HG02981 (cell line): ENCODE data around the gene ZDHHC14.
"Not testable (repeated sequence)": the region's sequence is repeated elsewhere in the genome, so short reads cannot be mapped to it uniquely, and the experiment has no call there.

ENCODE experiments used
- ATAC-seq: cut with Tn5 transposase; IDR thresholded peaks from one replicate; pipeline ENCODE4 v1.9.1; 2021; ENCODE audit warnings: mild to moderate bottlenecking, moderate library complexity; ENCODE audit not compliant: unreplicated experiment

ZDHHC14 gene

GRCh38 chr6:157706883-157707282, 325.9 kb downstream of the ZDHHC14 start:
- ATAC-seq, result no peak

DNA sequence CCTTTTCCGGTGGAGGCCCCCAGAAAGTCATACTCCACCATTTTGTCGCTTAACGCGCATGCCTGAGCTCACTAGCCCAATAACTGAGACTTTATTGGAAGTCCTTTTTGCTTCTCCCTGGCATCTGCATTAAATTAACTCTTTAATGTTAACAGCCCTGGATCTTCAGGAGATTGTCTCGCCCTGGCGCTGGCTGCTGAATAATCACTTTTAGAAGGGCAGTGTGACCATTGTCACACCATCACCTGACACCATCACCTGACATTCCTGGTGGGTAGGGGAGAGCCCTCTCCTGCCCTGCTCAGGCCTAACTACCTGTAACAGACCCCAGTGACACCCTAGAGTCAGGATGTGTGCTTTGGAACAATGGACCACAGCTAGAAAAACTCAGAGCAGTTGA, 326.6 kb downstream of the ZDHHC14 start:
- no peak for ATAC-seq

- no peak for ATAC-seq
These were observed 327.2 kb downstream of the ZDHHC14 start for GRCh38 chr6:157708239-157708638.

DNA sequence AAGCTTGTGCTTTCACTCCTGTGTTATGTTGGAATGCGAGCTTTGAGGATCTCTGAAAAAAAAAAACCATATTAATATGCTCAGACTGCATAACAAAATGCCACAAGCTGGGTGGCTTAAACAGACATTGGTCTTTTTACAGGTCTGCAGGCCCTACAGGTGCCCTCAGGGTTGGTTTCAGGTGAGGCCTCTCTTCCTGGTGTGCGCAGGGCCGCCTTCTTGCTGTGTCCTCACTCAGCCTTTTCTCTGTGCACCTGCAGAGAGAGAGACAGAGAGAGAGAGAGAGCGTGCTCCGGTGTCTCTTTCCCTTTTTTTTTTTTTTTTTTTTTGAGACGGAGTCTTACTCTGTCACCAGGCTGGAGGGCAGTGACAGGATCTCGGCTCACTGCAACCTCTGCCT, 327.9 kb downstream of the ZDHHC14 start:
- ATAC-seq, result no peak

- no peak for ATAC-seq
These were observed 328.6 kb downstream of the ZDHHC14 start for GRCh38 chr6:157709555-157709954.

GRCh38 chr6:157710604-157711003, 329.6 kb downstream of the ZDHHC14 start:
- no peak for ATAC-seq

GRCh38 chr6:157711060-157711459, 330.1 kb downstream of the ZDHHC14 start:
- no peak for ATAC-seq

DNA sequence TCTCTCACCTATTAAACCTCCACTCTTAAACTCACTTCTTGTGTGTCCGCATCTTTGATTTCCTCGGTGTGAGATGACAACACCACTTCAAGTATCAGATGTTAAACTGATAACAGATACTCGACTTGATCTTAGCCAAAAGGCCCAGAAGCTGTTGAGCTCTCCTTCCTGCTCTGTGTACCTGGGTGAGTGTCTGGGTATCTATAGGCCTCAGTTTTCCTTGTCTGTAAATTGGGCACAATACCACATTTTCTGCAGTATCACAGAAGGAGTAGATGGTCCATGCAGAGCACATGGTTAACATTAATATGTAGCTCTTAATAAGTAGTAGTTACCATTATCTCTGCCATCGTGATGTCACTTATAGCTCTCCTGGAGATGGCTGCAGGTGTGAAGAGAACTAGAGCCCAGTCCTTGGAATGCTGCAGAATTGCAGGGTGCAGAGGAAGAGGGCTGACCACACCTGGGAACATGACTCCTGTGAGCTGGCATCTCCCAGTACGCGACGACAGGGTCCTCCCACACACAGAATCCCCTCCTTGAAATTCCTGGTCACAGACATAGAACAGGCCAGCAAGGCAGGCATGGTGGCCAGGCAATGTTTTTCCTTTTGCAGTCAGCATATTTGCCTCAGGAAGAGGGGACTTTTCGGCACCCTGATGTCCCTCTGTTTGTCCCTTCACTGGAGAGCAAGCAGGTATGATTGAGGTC, 331.8 kb downstream of the ZDHHC14 start:
- no peak for ATAC-seq

DNA sequence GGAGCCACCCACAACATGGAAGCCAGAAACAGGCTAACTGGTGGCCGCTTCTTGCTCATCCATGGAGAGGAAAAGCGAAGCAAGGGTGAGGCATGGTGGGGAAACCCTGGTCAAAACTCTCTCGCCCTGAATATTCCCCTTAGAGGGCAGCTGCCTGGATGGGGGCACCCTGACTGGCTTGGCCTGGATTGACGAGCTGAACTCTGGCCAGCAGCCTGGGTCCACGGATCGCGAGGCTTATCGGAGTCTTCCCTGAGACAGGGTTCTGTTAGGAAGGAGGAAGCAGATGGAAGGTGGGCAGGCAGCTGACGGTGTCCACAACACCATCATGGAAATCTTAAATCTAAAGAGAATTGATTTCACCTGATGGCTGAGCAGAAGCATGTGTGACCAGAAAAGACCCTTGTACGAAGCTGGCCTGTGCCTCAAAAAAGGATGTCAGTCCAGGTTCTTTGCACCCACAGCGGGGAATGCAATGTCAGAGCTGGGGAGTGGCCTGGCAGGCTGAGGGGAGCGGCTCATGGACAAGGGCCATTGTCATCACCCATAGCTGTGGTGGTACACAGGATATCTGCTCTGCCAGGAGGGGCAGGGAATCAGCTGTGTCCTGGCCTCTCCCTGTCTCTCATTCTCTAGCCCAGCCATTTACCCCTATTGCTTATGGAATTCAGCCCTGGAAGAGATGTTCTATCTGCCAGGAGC, 332.6 kb downstream of the ZDHHC14 start:
- ATAC-seq, result no peak

DNA sequence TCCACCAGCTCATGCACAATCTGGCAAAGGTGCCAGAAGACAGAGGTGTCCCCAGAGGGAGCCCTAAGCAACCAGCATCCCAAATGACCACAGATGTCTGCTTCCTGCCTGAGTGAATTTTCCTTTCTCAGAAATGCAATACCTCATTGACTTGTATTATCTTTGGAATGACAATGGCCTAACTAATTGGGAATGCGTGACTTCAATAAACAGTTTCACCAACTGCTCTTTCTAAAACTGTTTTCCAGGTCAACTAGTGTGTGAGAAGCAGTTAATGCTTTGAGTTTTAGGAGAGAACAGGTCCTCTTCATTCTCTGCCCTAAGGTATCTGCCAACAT, 333.1 kb downstream of the ZDHHC14 start:
- no peak for ATAC-seq

DNA sequence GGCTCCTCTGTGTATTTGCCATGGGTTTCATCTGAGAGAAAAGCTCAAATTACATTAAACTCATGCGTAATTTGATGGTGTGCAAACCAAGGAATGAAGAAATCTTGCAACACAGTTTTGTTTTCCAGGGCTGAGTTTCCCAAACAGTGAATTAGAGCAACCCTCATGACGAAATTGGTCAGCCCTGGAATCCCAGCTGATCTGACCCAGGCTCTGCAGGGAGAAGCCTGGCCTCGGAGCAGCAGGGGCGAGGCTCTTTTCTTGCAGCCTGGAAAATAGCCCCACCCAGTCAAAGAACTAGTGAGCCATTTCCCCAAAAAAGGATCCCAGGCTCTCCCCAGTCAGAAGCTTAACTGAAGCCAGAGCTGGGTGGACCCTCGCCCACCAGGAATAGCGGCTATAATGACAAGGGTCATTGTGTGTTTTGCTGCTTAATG, 334.8 kb downstream of the ZDHHC14 start:
- ATAC-seq, result no peak

- no peak for ATAC-seq
These were observed 335.4 kb downstream of the ZDHHC14 start for GRCh38 chr6:157716251-157716995.

- no peak for ATAC-seq
These were observed 336.4 kb downstream of the ZDHHC14 start for GRCh38 chr6:157717340-157717748.

- no peak for ATAC-seq
These were observed 337.7 kb downstream of the ZDHHC14 start for GRCh38 chr6:157718503-157719187.

DNA sequence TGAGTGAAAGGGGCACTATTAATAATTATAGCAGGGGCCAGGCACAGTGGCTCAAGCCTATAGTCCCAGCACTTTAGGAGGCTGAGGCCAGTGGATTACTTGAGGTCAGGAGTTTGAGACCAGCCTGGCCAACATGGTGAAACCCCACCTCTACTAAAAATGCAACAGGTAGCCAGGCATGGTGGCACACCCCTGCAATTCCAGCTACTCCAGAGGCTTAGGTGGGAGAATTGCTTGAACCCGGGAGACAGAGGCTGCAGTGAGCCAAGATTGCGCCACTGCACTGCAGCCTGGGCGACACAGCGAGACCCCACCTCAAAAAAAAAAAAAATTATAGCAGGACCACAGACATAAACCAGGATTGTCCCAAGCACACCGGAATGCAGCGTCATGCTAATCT, 340.0 kb downstream of the ZDHHC14 start:
- not testable (repeated sequence) for ATAC-seq

DNA sequence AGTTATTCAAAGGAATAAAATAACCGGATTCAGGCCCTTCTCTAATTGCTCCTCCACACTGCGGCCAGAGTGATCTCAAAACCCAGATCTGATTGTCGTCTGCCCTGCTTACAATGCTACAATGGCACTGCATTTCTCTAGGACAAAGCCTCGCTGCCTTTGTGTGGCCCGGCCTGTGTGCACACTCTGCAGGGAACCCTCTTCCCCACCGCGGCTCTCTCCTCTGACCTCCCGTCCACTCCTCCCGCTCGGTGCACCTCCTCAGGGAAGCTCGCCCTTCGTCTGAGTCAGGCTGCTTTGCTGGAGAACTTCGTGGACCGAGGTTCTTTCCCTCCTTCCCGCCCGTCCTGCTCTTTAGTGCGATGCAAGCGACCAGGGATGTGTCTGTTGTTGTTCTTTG, 340.4 kb downstream of the ZDHHC14 start:
- ATAC-seq, result no peak

DNA sequence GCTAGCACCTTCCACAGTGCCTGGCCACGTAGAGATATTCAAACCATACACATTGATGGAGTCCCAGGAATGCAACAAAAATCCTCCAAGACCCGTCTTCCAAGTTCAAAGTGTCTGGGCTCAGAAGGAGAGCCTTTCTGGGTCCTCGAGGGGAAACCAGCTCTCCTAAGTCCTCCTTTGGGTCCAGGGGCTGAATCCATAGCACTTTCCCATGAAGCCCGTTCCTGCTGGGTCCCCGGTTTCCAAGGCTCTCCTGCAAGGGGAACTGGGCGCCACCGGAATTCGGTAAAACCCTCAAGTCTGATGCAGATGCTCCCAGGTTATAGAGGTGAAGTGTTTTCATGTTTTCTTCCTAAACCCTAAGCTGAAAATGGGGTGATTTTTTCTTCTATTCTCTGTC, 340.8 kb downstream of the ZDHHC14 start:
- ATAC-seq, result no peak

GRCh38 chr6:157723376-157723775, 342.4 kb downstream of the ZDHHC14 start:
- ATAC-seq, result no peak

- ATAC-seq, result no peak
These were observed 343.3 kb downstream of the ZDHHC14 start for GRCh38 chr6:157724138-157724820.

GRCh38 chr6:157724960-157725741, 344.2 kb downstream of the ZDHHC14 start:
- ATAC-seq, result no peak
